CD14-positive monocyte (primary cell): ENCODE data around the gene TRPM2. TPM values are rescaled to one million over a fixed set of nuclear protein-coding genes. Genes with fewer than 3 reads are reported as not detected.

Experiments used
- DNase-seq, 3 donors: peaks; one replicate each; pipeline ENCODE4 v3.0.0-alpha.2; 2011 to 2022
- H2AFZ ChIP-seq: 2 replicates; pipeline ENCODE4 v1.6.0; 2012; ENCODE audit warnings: mild to moderate bottlenecking, low read depth, low read length, inconsistent platforms; ENCODE audit not compliant: insufficient read depth, poor library complexity, severe bottlenecking
- H3K27ac ChIP-seq, 2 donors: 1 replicate in 1 of 2; 2 replicates in 1 of 2; pipeline ENCODE4 v1.5.1; 2012 to 2013; ENCODE audit warnings: low read length in 2 of 2, control low read depth in 1 of 2, inconsistent platforms in 1 of 2, low read depth in 1 of 2, mild to moderate bottlenecking in 1 of 2
- H3K27me3 ChIP-seq, 2 donors: one replicate each; pipeline versions ENCODE4 v1.6.0 to v1.6.1; 2011 to 2013; ENCODE audit warnings: low read length in 2 of 2; ENCODE audit not compliant: control insufficient read depth in 2 of 2, insufficient read depth in 2 of 2
- H3K36me3 ChIP-seq, 2 donors: replicated peaks in 1 of 2; 1 replicate in 1 of 2; 2 replicates in 1 of 2; pipeline versions ENCODE4 v1.5.1 to v1.6.1; 2012 to 2013; ENCODE audit warnings: low read length in 2 of 2, control low read depth in 1 of 2, inconsistent platforms in 1 of 2, mild to moderate bottlenecking in 1 of 2; ENCODE audit not compliant: insufficient read depth in 2 of 2, control insufficient read depth in 1 of 2
- H3K4me1 ChIP-seq, 2 donors: 1 replicate in 1 of 2; 2 replicates in 1 of 2; pipeline versions ENCODE4 v1.5.1 to v1.6.1; 2012 to 2013; ENCODE audit warnings: low read length in 2 of 2, control low read depth in 1 of 2, inconsistent platforms in 1 of 2, mild to moderate bottlenecking in 1 of 2, moderate library complexity in 1 of 2; ENCODE audit not compliant: insufficient read depth in 2 of 2, control insufficient read depth in 1 of 2
- H3K4me2 ChIP-seq: replicated peaks from 2 replicates; pipeline ENCODE3; 2012; ENCODE audit warnings: low read length, moderate library complexity, mild to moderate bottlenecking; ENCODE audit not compliant: poor library complexity, severe bottlenecking; ENCODE audit errors: extremely low read depth
- H3K4me3 ChIP-seq, 3 experiments: fragments of 200-600 bp in 1 of 3; sonication (generic) in 1 of 3; replicated peaks in 1 of 3; 1 replicate in 2 of 3; 2 replicates in 1 of 3; pipeline ENCODE4 v1.5.1; 2011 to 2013; ENCODE audit warnings: low read length in 3 of 3, mild to moderate bottlenecking in 3 of 3, control low read depth in 2 of 3, low read depth in 2 of 3, inconsistent platforms in 1 of 3, moderate library complexity in 1 of 3
- H3K79me2 ChIP-seq: 2 replicates; pipeline ENCODE4 v1.6.0; 2012; ENCODE audit warnings: mild to moderate bottlenecking, control low read depth, inconsistent platforms, low read length, moderate library complexity; ENCODE audit not compliant: insufficient read depth
- H3K9ac ChIP-seq: 2 replicates; pipeline ENCODE4 v1.6.0; 2017; ENCODE audit warnings: low read length, mild to moderate bottlenecking; ENCODE audit not compliant: insufficient read depth, poor library complexity, severe bottlenecking
- H3K9me3 ChIP-seq, 2 donors: replicated peaks in 1 of 2; 1 replicate in 1 of 2; 2 replicates in 1 of 2; pipeline versions ENCODE4 v1.5.1 to v1.6.1; 2012 to 2013; ENCODE audit warnings: low read length in 2 of 2, control low read depth in 1 of 2; ENCODE audit not compliant: control insufficient read depth in 1 of 2, insufficient read depth in 1 of 2
- H4K20me1 ChIP-seq: 2 replicates; pipeline ENCODE4 v1.6.0; 2012; ENCODE audit warnings: mild to moderate bottlenecking, low read length, control low read depth, moderate library complexity; ENCODE audit not compliant: insufficient read depth
- H3K27ac Mint-ChIP-seq, 7 donors: one replicate each; pipeline ENCODE4 v1.8.0; 2020; ENCODE audit warnings: mild to moderate bottlenecking in 7 of 7, mixed read lengths in 7 of 7, moderate library complexity in 6 of 7, inconsistent platforms in 2 of 7
- H3K27me3 Mint-ChIP-seq, 3 donors: one replicate each; pipeline ENCODE4 v1.8.0; 2021 to 2022; ENCODE audit warnings: low read depth in 3 of 3, mild to moderate bottlenecking in 3 of 3, mixed read lengths in 3 of 3, moderate library complexity in 3 of 3, inconsistent platforms in 1 of 3
- H3K36me3 Mint-ChIP-seq, 2 donors: one replicate each; pipeline ENCODE4 v1.8.0; 2020; ENCODE audit warnings: mixed read lengths in 2 of 2, inconsistent platforms in 1 of 2, mild to moderate bottlenecking in 1 of 2
- H3K4me1 Mint-ChIP-seq: one replicate; pipeline ENCODE4 v1.8.0; 2020; ENCODE audit warnings: mild to moderate bottlenecking, mixed read lengths
- H3K4me3 Mint-ChIP-seq, 2 donors: one replicate each; pipeline ENCODE4 v1.8.0; 2020; ENCODE audit warnings: mild to moderate bottlenecking in 2 of 2, mixed read lengths in 2 of 2, moderate library complexity in 1 of 2
- H3K9me3 Mint-ChIP-seq, 7 donors: one replicate each; pipeline ENCODE4 v1.8.0; 2020 to 2022; ENCODE audit warnings: mixed read lengths in 7 of 7, mild to moderate bottlenecking in 6 of 7, moderate library complexity in 6 of 7, inconsistent platforms in 2 of 7
- WGBS: methylation state at CpG from one replicate; pipeline ENCODE4 v1.1.5; 2013; ENCODE audit warnings: missing lambda C conversion rate; ENCODE audit not compliant: insufficient coverage; 5-methylcytosine and 5-hydroxymethylcytosine counted together
- intact Hi-C, 2 donors: fragments of 100-400 bp; cut with micrococcal nuclease; formaldehyde crosslinking; loops; one replicate each; pipeline versions ENCODE4 v1.15.0 to v1.15.1; 2023
- polyA plus RNA-seq, 3 donors: library from polyadenylated mRNA; depleted of rRNA in 1 of 3; unstranded in 2 of 3; stranded (reverse) in 1 of 3; fragments of 300-500 nt in 2 of 3; fragments of >200 nt in 1 of 3; fragmentation: Illumina TruSeq in 2 of 3; gene quantifications; 1 replicate in 2 of 3; 2 replicates in 1 of 3; pipeline ENCODE4 v1.2.3, GENCODE V29; 2012 to 2021
- TF ChIP-seq, protein P1 (sequence below): fragments of 200-600 bp; IDR thresholded peaks from one replicate; pipeline ENCODE4 v1.8.0; 2022; ENCODE audit warnings: antibody characterized with exemption, mild to moderate bottlenecking

Gene TRPM2
- polyA plus RNA-seq, 3 donors: 7.6 to 21.6 (median 12.2) TPM

DNA sequence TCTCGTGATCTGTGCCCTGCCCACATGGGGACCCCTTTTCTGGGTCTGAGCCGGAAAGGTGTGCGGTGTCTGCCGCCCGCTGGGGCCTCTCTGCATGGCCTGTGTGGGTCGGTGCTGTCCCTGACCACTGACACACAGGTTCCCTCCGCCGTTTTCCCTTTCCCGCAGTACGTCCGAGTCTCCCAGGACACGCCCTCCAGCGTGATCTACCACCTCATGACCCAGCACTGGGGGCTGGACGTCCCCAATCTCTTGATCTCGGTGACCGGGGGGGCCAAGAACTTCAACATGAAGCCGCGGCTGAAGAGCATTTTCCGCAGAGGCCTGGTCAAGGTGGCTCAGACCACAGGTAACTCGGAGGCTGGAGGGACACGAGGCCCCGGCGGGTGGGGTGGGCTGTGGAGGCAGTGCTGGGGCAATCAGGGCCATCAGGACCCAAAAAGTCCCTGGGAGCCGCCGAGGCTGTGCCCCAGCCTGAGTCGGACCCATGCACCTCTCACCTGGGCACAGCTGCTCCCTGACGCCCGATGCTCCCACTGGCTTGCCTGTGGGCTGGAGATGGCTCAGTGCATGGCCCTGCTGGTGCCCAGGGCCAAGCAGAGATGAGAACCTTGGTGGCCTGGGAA is 13.3 kb downstream of the TRPM2 start:
- peak overlapping the region in 2 of 7 donors; percentile 41 to 42 for H3K27ac Mint-ChIP-seq
- Histone ChIP-seq H4K20me1 (peaks cover 52% of the 10 kb centered on the region), H3K9me3 (no peaks in the 10 kb centered on the region), H3K4me2 (no peak overlapping the region), H3K9ac (no peak overlapping the region), H3K36me3 (peaks cover 60 to 66% of the 10 kb centered on the region in 2 donors), H3K79me2 (peaks cover 24% of the 10 kb centered on the region), H2AFZ (no peak overlapping the region), H3K4me1 (peaks cover 8 to 11% of the 10 kb centered on the region in 2 donors), H3K4me3 (no peak overlapping the region), H3K27ac (no peak overlapping the region), H3K27me3 (no peaks in the 10 kb centered on the region)
- WGBS: 97% methylated on average over 28 of the region's 28 CpGs
- H3K9me3 Mint-ChIP-seq: peaks cover 0 to 5% (median 1%) of the 10 kb centered on the region in 7 donors
- no peak overlapping the region for H3K4me3 Mint-ChIP-seq
- DNase-seq: no peak
- peaks cover 64 to 81% of the 10 kb centered on the region in 2 donors for H3K36me3 Mint-ChIP-seq
- TF ChIP-seq, protein P1, sequence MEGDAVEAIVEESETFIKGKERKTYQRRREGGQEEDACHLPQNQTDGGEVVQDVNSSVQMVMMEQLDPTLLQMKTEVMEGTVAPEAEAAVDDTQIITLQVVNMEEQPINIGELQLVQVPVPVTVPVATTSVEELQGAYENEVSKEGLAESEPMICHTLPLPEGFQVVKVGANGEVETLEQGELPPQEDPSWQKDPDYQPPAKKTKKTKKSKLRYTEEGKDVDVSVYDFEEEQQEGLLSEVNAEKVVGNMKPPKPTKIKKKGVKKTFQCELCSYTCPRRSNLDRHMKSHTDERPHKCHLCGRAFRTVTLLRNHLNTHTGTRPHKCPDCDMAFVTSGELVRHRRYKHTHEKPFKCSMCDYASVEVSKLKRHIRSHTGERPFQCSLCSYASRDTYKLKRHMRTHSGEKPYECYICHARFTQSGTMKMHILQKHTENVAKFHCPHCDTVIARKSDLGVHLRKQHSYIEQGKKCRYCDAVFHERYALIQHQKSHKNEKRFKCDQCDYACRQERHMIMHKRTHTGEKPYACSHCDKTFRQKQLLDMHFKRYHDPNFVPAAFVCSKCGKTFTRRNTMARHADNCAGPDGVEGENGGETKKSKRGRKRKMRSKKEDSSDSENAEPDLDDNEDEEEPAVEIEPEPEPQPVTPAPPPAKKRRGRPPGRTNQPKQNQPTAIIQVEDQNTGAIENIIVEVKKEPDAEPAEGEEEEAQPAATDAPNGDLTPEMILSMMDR: no peak
- H3K27me3 Mint-ChIP-seq: peaks cover 0 to 15% (median 4%) of the 10 kb centered on the region in 3 donors
- intact Hi-C loops: no loop called here
- peaks cover 29% of the 10 kb centered on the region for H3K4me1 Mint-ChIP-seq

DNA sequence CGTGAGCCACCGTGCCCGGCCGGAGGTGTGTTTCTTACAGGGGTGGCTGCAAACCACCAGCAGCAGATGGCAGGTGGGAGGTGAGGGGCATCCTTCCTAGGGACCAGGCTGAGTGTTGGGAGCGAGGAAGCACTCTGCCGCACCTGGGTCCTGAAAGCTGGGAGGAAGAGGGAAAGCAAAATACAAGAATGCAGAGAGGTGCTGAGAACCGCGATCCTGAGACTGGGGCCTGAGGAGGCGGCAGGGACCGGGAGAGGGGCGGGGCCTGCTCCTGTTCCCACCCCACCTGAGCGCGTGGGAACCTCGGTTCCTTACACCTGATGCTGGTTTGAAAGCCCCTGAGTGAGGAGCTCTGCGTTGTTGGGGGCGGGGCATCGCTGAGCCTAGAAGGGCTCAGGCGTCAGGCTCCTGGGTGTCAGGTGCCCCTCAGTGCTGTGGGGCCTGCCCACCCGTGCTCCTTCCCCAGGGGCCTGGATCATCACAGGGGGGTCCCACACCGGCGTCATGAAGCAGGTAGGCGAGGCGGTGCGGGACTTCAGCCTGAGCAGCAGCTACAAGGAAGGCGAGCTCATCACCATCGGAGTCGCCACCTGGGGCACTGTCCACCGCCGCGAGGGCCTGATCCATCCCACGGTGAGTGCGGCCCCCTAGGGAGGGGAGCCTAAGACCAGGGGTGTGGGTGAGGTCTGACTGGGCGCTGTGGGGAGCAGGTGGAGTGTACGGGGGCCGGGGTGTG is 15.5 kb downstream of the TRPM2 start:
- Mint-ChIP-seq H3K4me1 (peaks cover 31% of the 10 kb centered on the region), H3K4me3 (no peak overlapping the region), H3K27ac (peak overlapping the region in 1 of 7 donors; percentile 41), H3K9me3 (peaks cover 0 to 3% (median 1%) of the 10 kb centered on the region in 7 donors), H3K27me3 (peaks cover 1 to 14% (median 2%) of the 10 kb centered on the region in 3 donors), H3K36me3 (peaks cover 75 to 91% of the 10 kb centered on the region in 2 donors)
- 75% methylated on average over 31 of the region's 35 CpGs for WGBS
- H3K4me1 ChIP-seq: peaks cover 10 to 23% of the 10 kb centered on the region in 2 donors
- no peaks in the 10 kb centered on the region for H3K9me3 ChIP-seq
- H3K4me2 ChIP-seq: no peak overlapping the region
- H4K20me1 ChIP-seq: peaks cover 52% of the 10 kb centered on the region
- peak overlapping the region; percentile 27 for H3K9ac ChIP-seq
- peaks cover 70 to 75% of the 10 kb centered on the region in 2 donors for H3K36me3 ChIP-seq
- H3K27me3 ChIP-seq: no peaks in the 10 kb centered on the region
- intact Hi-C loops: no loop called here
- H3K27ac ChIP-seq: no peak overlapping the region
- H3K79me2 ChIP-seq: peaks cover 7% of the 10 kb centered on the region
- TF ChIP-seq, protein P1: no peak
- no peak for DNase-seq
- H2AFZ ChIP-seq: no peak overlapping the region
- H3K4me3 ChIP-seq: no peak overlapping the region
